ENCODE results near the gene ABHD5. TPM values are rescaled to one million over a fixed set of nuclear protein-coding genes. Genes with fewer than 3 reads are reported as not detected.

ABHD5 gene
- total RNA-seq, 1 donor from 2014 or later: 26.3 TPM

- intact Hi-C loops (cut with micrococcal nuclease): no loop called here
- ATAC-seq (no peak), DNase-seq (no peak)
Measured at GRCh38 chr3:43707266-43707665, 16.5 kb downstream of the ABHD5 start.

- no peak for ATAC-seq
- DNase-seq: no peak
- intact Hi-C loops (cut with micrococcal nuclease): no loop called here
Measured at GRCh38 chr3:43707998-43708397, 17.3 kb downstream of the ABHD5 start.

GRCh38 chr3:43709022-43709421 is 18.3 kb downstream of the ABHD5 start:
- DNase-seq (no peak), ATAC-seq (peak; percentile 74)
- intact Hi-C loops (cut with micrococcal nuclease): no loop called here

GRCh38 chr3:43710607-43711006 is 19.9 kb downstream of the ABHD5 start:
- no peak for DNase-seq
- ATAC-seq: no peak
- intact Hi-C loops (cut with micrococcal nuclease): no loop called here

- DNase-seq (no peak), ATAC-seq (no peak)
- intact Hi-C loops (cut with micrococcal nuclease): no loop called here
Measured at GRCh38 chr3:43718296-43718695, 27.6 kb downstream of the ABHD5 start.

- intact Hi-C loops (cut with micrococcal nuclease): no loop called here
- no peak for ATAC-seq
- no peak for DNase-seq
Measured at GRCh38 chr3:43723121-43723734, 32.5 kb downstream of the ABHD5 start.

- DNase-seq: no peak
- intact Hi-C loops (cut with micrococcal nuclease): no loop called here
- no peak for ATAC-seq
Measured at GRCh38 chr3:43726521-43726920, 35.8 kb downstream of the ABHD5 start.

GRCh38 chr3:43727930-43728329 is 37.2 kb downstream of the ABHD5 start:
- DNase-seq: no peak
- ATAC-seq: no peak
- intact Hi-C loops (cut with micrococcal nuclease): no loop called here

- no peak for DNase-seq
- no peak for ATAC-seq
- intact Hi-C loops (cut with micrococcal nuclease): no loop called here
Measured at GRCh38 chr3:43728476-43728875, 37.7 kb downstream of the ABHD5 start.

- ATAC-seq: no peak
Measured at GRCh38 chr3:43728947-43729346, 38.2 kb downstream of the ABHD5 start.

GRCh38 chr3:43729707-43730414 is 39.1 kb downstream of the ABHD5 start:
- ATAC-seq (no peak), DNase-seq (no peak)
- intact Hi-C loops (cut with micrococcal nuclease): no loop called here

More at GRCh38 chr3:43728947-43729346, 38.2 kb downstream of the ABHD5 start:
- no peak for DNase-seq
- intact Hi-C loops (cut with micrococcal nuclease): no loop called here

- ATAC-seq: no peak
- no peak for DNase-seq
- intact Hi-C loops (cut with micrococcal nuclease): no loop called here
Measured at GRCh38 chr3:43732747-43733425, 42.1 kb downstream of the ABHD5 start.

- ATAC-seq (peak; percentile 93), DNase-seq (peak; percentile 68)
- intact Hi-C loops (cut with micrococcal nuclease): no loop called here
Measured at GRCh38 chr3:43733459-43734384, 43.0 kb downstream of the ABHD5 start.

- no peak for DNase-seq
- ATAC-seq: no peak
- intact Hi-C loops (cut with micrococcal nuclease): no loop called here
Measured at GRCh38 chr3:43734685-43735084, 43.9 kb downstream of the ABHD5 start.

GRCh38 chr3:43735618-43736017 is 44.9 kb downstream of the ABHD5 start:
- ATAC-seq: no peak
- no peak for DNase-seq
- intact Hi-C loops (cut with micrococcal nuclease): no loop called here

- no peak for ATAC-seq
- no peak for DNase-seq
- intact Hi-C loops (cut with micrococcal nuclease): no loop called here
Measured at GRCh38 chr3:43736558-43737440, 46.1 kb downstream of the ABHD5 start.

- DNase-seq (no peak), ATAC-seq (no peak)
- intact Hi-C loops (cut with micrococcal nuclease): no loop called here
Measured at GRCh38 chr3:43738305-43738704, 47.6 kb downstream of the ABHD5 start.

GRCh38 chr3:43742920-43743319 is 52.2 kb downstream of the ABHD5 start:
- ATAC-seq (no peak), DNase-seq (no peak)
- intact Hi-C loops (cut with micrococcal nuclease): no loop called here

GRCh38 chr3:43747641-43748040 is 56.9 kb downstream of the ABHD5 start:
- DNase-seq (no peak), ATAC-seq (no peak)
- intact Hi-C loops (cut with micrococcal nuclease): no loop called here

All from left ventricle myocardium superior (tissue), 1 donor.